Stimulated activated naive B cell treated with anti-CD40 and anti-IgM and Interleukin-4, amounts not matched to agents 10 μg/mL and 1 μg/mL and 100 μg/mL, for 72 hours (primary cell): ENCODE results near the gene TFAP2B.

Experiments
- ATAC-seq, 2 donors: fragments of 150-1000 bp; cut with Tn5 transposase; replicated peaks; 2 replicates each; pipeline ENCODE4 v1.10.0; 2021; ENCODE audit warnings: moderate library complexity in 1 of 2
- DNase-seq: peaks from one replicate; pipeline ENCODE4 v3.0.0; 2021
- H3K27ac Mint-ChIP-seq: one replicate; pipeline ENCODE4 v1.8.0; 2022; ENCODE audit warnings: mild to moderate bottlenecking, mixed read lengths
- H3K27me3 Mint-ChIP-seq, 2 donors: one replicate each; pipeline ENCODE4 v1.8.0; 2022; ENCODE audit warnings: mixed read lengths in 2 of 2
- H3K36me3 Mint-ChIP-seq, 2 donors: one replicate each; pipeline ENCODE4 v1.8.0; 2022; ENCODE audit warnings: mixed read lengths in 2 of 2, mild to moderate bottlenecking in 1 of 2
- H3K4me1 Mint-ChIP-seq, 2 donors: one replicate each; pipeline ENCODE4 v1.8.0; 2022; ENCODE audit warnings: mixed read lengths in 2 of 2, mild to moderate bottlenecking in 1 of 2
- H3K4me3 Mint-ChIP-seq, 2 donors: one replicate each; pipeline ENCODE4 v1.8.0; 2022; ENCODE audit warnings: mild to moderate bottlenecking in 2 of 2, mixed read lengths in 2 of 2, moderate library complexity in 1 of 2
- H3K9me3 Mint-ChIP-seq, 2 donors: one replicate each; pipeline ENCODE4 v1.8.0; 2022; ENCODE audit warnings: mixed read lengths in 2 of 2, mild to moderate bottlenecking in 1 of 2

TFAP2B gene

GRCh38 chr6:50890579-50890978 lies 71.9 kb downstream of the TFAP2B start:
- no peaks in the 10 kb centered on the region for H3K36me3 Mint-ChIP-seq
- peaks cover 0 to 1% of the 10 kb centered on the region in 2 donors for H3K9me3 Mint-ChIP-seq
- no peaks in the 10 kb centered on the region for H3K27me3 Mint-ChIP-seq
- H3K4me1 Mint-ChIP-seq, result no peaks in the 10 kb centered on the region
- ATAC-seq, result no peak
- no peak overlapping the region for H3K4me3 Mint-ChIP-seq
- no peak overlapping the region for H3K27ac Mint-ChIP-seq
- no peak for DNase-seq

GRCh38 chr6:50891290-50891689 lies 72.6 kb downstream of the TFAP2B start:
- Mint-ChIP-seq H3K36me3 (no peaks in the 10 kb centered on the region), H3K4me3 (no peak overlapping the region)
- ATAC-seq, result no peak

More at GRCh38 chr6:50891290-50891689, 72.6 kb downstream of the TFAP2B start:
- Mint-ChIP-seq H3K27ac (no peak overlapping the region), H3K4me1 (no peaks in the 10 kb centered on the region), H3K9me3 (no peaks in the 10 kb centered on the region), H3K27me3 (no peaks in the 10 kb centered on the region)
- no peak for DNase-seq
